SK-N-SH (cell line): Measurements from ENCODE around the gene ZBTB38. TPM values are rescaled to one million over a fixed set of nuclear protein-coding genes. Genes with fewer than 3 reads are reported as not detected.

Experiments used
- CTCF ChIA-PET: fragments of 300-600, 350-600 bp; formaldehyde crosslinking; extraction: SDS; loops from one replicate; lab custom pipeline; 2021; lab: Yijun Ruan, JAX
- POLR2A ChIA-PET: fragments of 350-600 bp; sonication (Branson Sonifier 250); formaldehyde crosslinking; extraction: SDS; loops from one replicate; lab custom pipeline; 2020; ENCODE audit warnings: antibody characterized with exemption, inconsistent platforms; lab: Yijun Ruan, JAX
- DNase-seq: peaks from one replicate; pipeline ENCODE4 v3.0.0; 2012
- H2AFZ ChIP-seq: fragments of 200-600 bp; sonication (generic); 2 replicates; pipeline ENCODE4 v1.8.1; 2016; ENCODE audit warnings: antibody characterized with exemption, mild to moderate bottlenecking, low read depth
- H3F3A ChIP-seq: fragments of 200-600 bp; sonication (generic); replicated peaks from 2 replicates; pipeline ENCODE3; 2016; ENCODE audit warnings: antibody characterized with exemption, mild to moderate bottlenecking; ENCODE audit not compliant: insufficient read depth
- H3K27ac ChIP-seq, 2 experiments: fragments of 200-500 bp in 1 of 2; fragments of 200-600 bp in 1 of 2; sonication (Bioruptor generic) in 1 of 2; sonication (generic), shearing (Covaris generic) in 1 of 2; 2 replicates each; pipeline versions ENCODE4 v1.5.1 to v1.6.1; 2014 to 2016; ENCODE audit warnings: low read depth in 2 of 2, inconsistent platforms in 1 of 2, low read length in 1 of 2, mild to moderate bottlenecking in 1 of 2, mixed read lengths in 1 of 2
- H3K27me3 ChIP-seq: fragments of 200-600 bp; sonication (generic), shearing (Covaris generic); 2 replicates; pipeline ENCODE4 v1.6.1; 2016; ENCODE audit warnings: mixed run types; ENCODE audit not compliant: insufficient read depth
- H3K36me3 ChIP-seq, 2 experiments: fragments of 200-500 bp in 1 of 2; fragments of 200-600 bp in 1 of 2; sonication (Bioruptor generic) in 1 of 2; sonication (generic) in 1 of 2; replicated peaks in 1 of 2; 2 replicates each; pipeline versions ENCODE3 to v1.5.1; 2014 to 2016; ENCODE audit warnings: low read length in 1 of 2, mild to moderate bottlenecking in 1 of 2; ENCODE audit not compliant: insufficient read depth in 2 of 2, control insufficient read depth in 1 of 2
- H3K4me1 ChIP-seq, 2 experiments: fragments of 200-500 bp in 1 of 2; fragments of 200-600 bp in 1 of 2; sonication (Bioruptor generic) in 1 of 2; sonication (generic), shearing (Covaris generic) in 1 of 2; 2 replicates each; pipeline versions ENCODE4 v1.5.1 to v1.6.1; 2014 to 2016; ENCODE audit warnings: low read depth in 1 of 2, low read length in 1 of 2, mixed run types in 1 of 2; ENCODE audit not compliant: insufficient read depth in 2 of 2, control insufficient read depth in 1 of 2
- H3K4me2 ChIP-seq: fragments of 200-600 bp; sonication (generic), shearing (Covaris generic); 2 replicates; pipeline ENCODE4 v1.6.1; 2017; ENCODE audit warnings: mixed run types
- H3K4me3 ChIP-seq, 2 experiments: fragments of 200-500 bp in 1 of 2; fragments of 200-600 bp in 1 of 2; sonication (Bioruptor generic) in 1 of 2; sonication (generic), shearing (Covaris generic) in 1 of 2; 2 replicates each; pipeline versions ENCODE4 v1.5.1 to v1.8.1; 2014 to 2016; ENCODE audit warnings: low read depth in 2 of 2, inconsistent platforms in 1 of 2, low read length in 1 of 2, mild to moderate bottlenecking in 1 of 2, mixed read lengths in 1 of 2, moderate library complexity in 1 of 2
- H3K79me2 ChIP-seq: fragments of 200-600 bp; sonication (generic); 2 replicates; pipeline ENCODE4 v1.8.1; 2017; ENCODE audit warnings: mild to moderate bottlenecking; ENCODE audit not compliant: insufficient read depth
- H3K9ac ChIP-seq: fragments of 200-600 bp; sonication (generic); 2 replicates; pipeline ENCODE4 v1.6.1; 2017; ENCODE audit warnings: mixed run types
- H3K9me2 ChIP-seq: fragments of 200-600 bp; sonication (generic); 2 replicates; pipeline ENCODE4 v1.6.1; 2017; ENCODE audit warnings: mixed run types
- H3K9me3 ChIP-seq: fragments of 200-600 bp; sonication (generic); 2 replicates; pipeline ENCODE4 v1.6.1; 2017; ENCODE audit warnings: mixed run types, mild to moderate bottlenecking, moderate library complexity
- H4K20me1 ChIP-seq: fragments of 200-600 bp; sonication (generic); 2 replicates; pipeline ENCODE4 v1.6.1; 2017; ENCODE audit warnings: mild to moderate bottlenecking, mixed run types; ENCODE audit not compliant: insufficient read depth
- CHD2 ChIP-seq: fragments of 150-350 bp; IDR thresholded peaks from 2 replicates; pipeline ENCODE4 v1.6.1; 2018; ENCODE audit warnings: low read length; ENCODE audit not compliant: partially characterized antibody
- CTCF ChIP-seq: fragments of 200-600 bp; sonication (generic); IDR thresholded peaks from 2 replicates; pipeline ENCODE4 v1.6.1; 2017; ENCODE audit warnings: antibody characterized with exemption, mild to moderate bottlenecking, moderate library complexity
- ELF1 ChIP-seq: IDR thresholded peaks from 2 replicates; pipeline ENCODE4 v1.4.0; 2012
- EP300 ChIP-seq, 2 experiments: IDR thresholded peaks; 2 replicates each; pipeline versions ENCODE4 v1.4.0 to v1.6.1; 2012; ENCODE audit warnings: borderline replicate concordance in 1 of 2, low read depth in 1 of 2, low read length in 1 of 2
- GATA2 ChIP-seq: sonication (generic); formaldehyde crosslinking; IDR thresholded peaks from 2 replicates; pipeline ENCODE4 v1.5.0; 2020; ENCODE audit warnings: mild to moderate bottlenecking, missing genetic modification reagents
- MAX ChIP-seq: IDR thresholded peaks from 2 replicates; pipeline ENCODE4 v1.4.0; 2012; ENCODE audit warnings: low read depth
- MXI1 ChIP-seq: IDR thresholded peaks from 2 replicates; pipeline ENCODE4 v1.6.1; 2012; ENCODE audit warnings: mild to moderate bottlenecking, low read depth, low read length, improper control_type of control experiment
- NFIC ChIP-seq: IDR thresholded peaks from 2 replicates; pipeline ENCODE4 v1.4.0; 2012; ENCODE audit warnings: borderline replicate concordance
- NRF1 ChIP-seq: IDR thresholded peaks from 2 replicates; pipeline ENCODE4 v1.6.1; 2012; ENCODE audit warnings: low read depth, mild to moderate bottlenecking, low read length
- RAD21 ChIP-seq: IDR thresholded peaks from 2 replicates; pipeline ENCODE4 v1.6.1; 2012; ENCODE audit warnings: mild to moderate bottlenecking, low read length
- RFX5 ChIP-seq: IDR thresholded peaks from 2 replicates; pipeline ENCODE4 v1.6.1; 2012; ENCODE audit warnings: mild to moderate bottlenecking, improper control_type of control experiment, low read length
- RXRA ChIP-seq: IDR thresholded peaks from 2 replicates; pipeline ENCODE4 v1.4.0; 2012; ENCODE audit warnings: low read depth, mild to moderate bottlenecking, borderline replicate concordance
- SIN3A ChIP-seq: IDR thresholded peaks from 2 replicates; pipeline ENCODE4 v1.6.1; 2012; ENCODE audit warnings: low read depth, mild to moderate bottlenecking, low read length, moderate library complexity, borderline replicate concordance
- SMC3 ChIP-seq: IDR thresholded peaks from 2 replicates; pipeline ENCODE4 v1.6.1; 2012; ENCODE audit warnings: low read depth, low read length, improper control_type of control experiment
- TAF1 ChIP-seq: IDR thresholded peaks from 2 replicates; pipeline ENCODE4 v1.6.1; 2012; ENCODE audit warnings: low read depth, mild to moderate bottlenecking, low read length, moderate library complexity, borderline replicate concordance
- TEAD4 ChIP-seq: IDR thresholded peaks from 2 replicates; pipeline ENCODE4 v1.4.0; 2012; ENCODE audit warnings: mild to moderate bottlenecking, borderline replicate concordance; ENCODE audit not compliant: insufficient read depth
- USF1 ChIP-seq: IDR thresholded peaks from 2 replicates; pipeline ENCODE4 v1.4.0; 2012; ENCODE audit warnings: low read depth, borderline replicate concordance
- USF2 ChIP-seq: fragments of 150-350 bp; IDR thresholded peaks from 2 replicates; pipeline ENCODE4 v1.6.1; 2017; ENCODE audit warnings: antibody characterized with exemption, low read length, low read depth, borderline replicate concordance
- YY1 ChIP-seq: IDR thresholded peaks from 2 replicates; pipeline ENCODE4 v1.4.0; 2012; ENCODE audit warnings: low read depth, mild to moderate bottlenecking
- WGBS: methylation state at CpG from one replicate; pipeline ENCODE4 v1.1.6; 2017; ENCODE audit warnings: low lambda C conversion rate; 5-methylcytosine and 5-hydroxymethylcytosine counted together
- polyA plus RNA-seq, 3 experiments: library from polyadenylated mRNA; depleted of rRNA; stranded (reverse); fragments of >200 nt; gene quantifications; 2 replicates each; pipeline ENCODE4 v1.2.3, GENCODE V29; 2012

ZBTB38 gene
- polyA plus RNA-seq, 1 of the 3 experiments (the other 2 are of a cell fraction): 10.1 TPM

GRCh38 chr3:141370065-141370533 lies 1.8 kb downstream of the ZBTB38 start:
- WGBS: 7% methylated on average over 2 of the region's 2 CpGs
- Histone ChIP-seq H4K20me1 (no peaks in the 10 kb centered on the region), H2AFZ (peak overlapping the region; percentile 42; the same call in 1 of the 2 replicates), H3K9me2 (no peaks in the 10 kb centered on the region), H3K27ac (peak overlapping the region; percentile 40 to 99; a peak in 3 of 4 replicates), H3F3A (peaks cover 49% of the 10 kb centered on the region), H3K36me3 (no peaks in the 10 kb centered on the region), H3K4me3 (peak overlapping the region in 1 of 2 experiments; percentile 3; a peak in 1 of 4 replicates), H3K9me3 (no peaks in the 10 kb centered on the region)
- ChIA-PET CTCF (interaction anchor here (0.6 to 5.6 kb wide), 10 partner anchors 9 to 191 kb away, joined by 3 to 34 read pairs (median 5); no protein-coding TSS in a partner anchor), POLR2A (no interaction called here)
- peak; percentile 91 for TF ChIP-seq MXI1
- TF ChIP-seq RFX5: peak; percentile 66; the same call in 1 of the 2 replicates
- peak; percentile 52 for TF ChIP-seq CTCF
- TF ChIP-seq RAD21: peak; percentile 66
- peak; percentile 44; the same call in 1 of the 2 replicates for TF ChIP-seq SMC3
- TF ChIP-seq USF2: peak; percentile 81
- TF ChIP-seq GATA2 (CRISPR knock-in tag): no peak
- TF ChIP-seq CHD2: no peak
- peak; percentile 97 for TF ChIP-seq USF1
- no peak for TF ChIP-seq SIN3A
- TF ChIP-seq EP300 (IDR thresholded peaks at IDR 0.05; ENCODE audit: borderline replicate concordance in 1 of 2, low read depth in 1 of 2, low read length in 1 of 2): no peak
- TF ChIP-seq RXRA: no peak
- TF ChIP-seq, all 33 proteins: peak for 7
- peak; percentile 80 for DNase-seq
- Histone ChIP-seq H3K27me3 (no peaks in the 10 kb centered on the region), H3K9ac (peak overlapping the region; percentile 86; the same call in 1 of the 2 replicates), H3K79me2 (peaks cover 23% of the 10 kb centered on the region; the same call in 1 of the 2 replicates), H3K4me2 (peak overlapping the region; percentile 63; the same call in 1 of the 2 replicates), H3K4me1 (peaks cover 9 to 33% of the 10 kb centered on the region in 2 experiments)

GRCh38 chr3:141371882-141372281 lies 3.6 kb downstream of the ZBTB38 start:
- H4K20me1 ChIP-seq: no peaks in the 10 kb centered on the region
- H3K79me2 ChIP-seq: peaks cover 23% of the 10 kb centered on the region; the same call in 1 of the 2 replicates
- no peaks in the 10 kb centered on the region for H3K27me3 ChIP-seq
- H3K9me2 ChIP-seq: no peaks in the 10 kb centered on the region
- H3K4me1 ChIP-seq: peaks cover 9 to 17% of the 10 kb centered on the region in 2 experiments
- H3K4me2 ChIP-seq: no peak overlapping the region
- H3K9ac ChIP-seq: no peak overlapping the region
- H3K4me3 ChIP-seq: no peak overlapping the region
- H3F3A ChIP-seq: peaks cover 32% of the 10 kb centered on the region
- no peak overlapping the region for H2AFZ ChIP-seq
- no peak for DNase-seq
- ChIA-PET CTCF (interaction anchor here (1.2 to 5.6 kb wide), 7 partner anchors 10 to 89 kb away, joined by 3 to 34 read pairs (median 6); no protein-coding TSS in a partner anchor), POLR2A (no interaction called here)
- H3K9me3 ChIP-seq: no peaks in the 10 kb centered on the region
- no peak overlapping the region for H3K27ac ChIP-seq
- H3K36me3 ChIP-seq: no peaks in the 10 kb centered on the region
- no peak for TF ChIP-seq TEAD4
- TF ChIP-seq YY1: no peak
- TF ChIP-seq RAD21: no peak
- no peak for TF ChIP-seq NFIC
- no peak for TF ChIP-seq USF2
- no peak for TF ChIP-seq TAF1
- no peak for TF ChIP-seq SIN3A
- TF ChIP-seq MAX: no peak
- no peak for TF ChIP-seq CTCF
- no peak for TF ChIP-seq ELF1
- TF ChIP-seq NRF1: no peak
